Stimulated activated CD8-positive, alpha-beta memory T cell treated with anti-CD3 and anti-CD28 coated beads, Interleukin-15, amount 100 ng/mL, for 1 hour (primary cell): ENCODE results near the gene BOD1L1.
"Not testable (repeated sequence)": the region's sequence is repeated elsewhere in the genome, so short reads cannot be mapped to it uniquely, and the experiment has no call there.

Experiments
- DNase-seq: peaks from one replicate; pipeline ENCODE4 v3.0.0-alpha.2; 2020; ENCODE audit warnings: low read depth

The BOD1L1 gene

GRCh38 chr4:13618212-13618806 lies 9.2 kb downstream of the BOD1L1 start:
- DNase-seq, result no peak

- no peak for DNase-seq
These were observed 9.7 kb downstream of the BOD1L1 start for GRCh38 chr4:13617801-13618200.

DNA sequence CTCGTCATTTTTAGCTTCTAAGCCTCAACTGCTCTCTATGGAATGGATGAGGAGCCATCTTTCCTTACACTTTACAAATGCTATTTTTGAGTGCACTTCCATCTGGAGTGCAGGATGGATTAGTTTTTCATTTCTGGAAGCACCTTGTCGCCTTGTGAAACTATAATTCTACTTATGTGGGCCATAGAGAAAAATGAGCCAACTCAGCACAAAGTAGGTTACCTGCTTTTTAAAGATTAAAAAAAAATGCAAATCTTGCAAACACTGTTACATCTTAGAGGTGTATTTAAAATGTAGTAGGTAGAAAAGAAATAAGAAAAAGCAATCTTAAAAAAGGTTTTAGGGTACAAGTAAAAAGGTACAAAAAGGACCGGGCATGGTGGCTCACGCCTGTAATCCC lies 10.9 kb downstream of the BOD1L1 start:
- no peak for DNase-seq

- no peak for DNase-seq
These were observed 12.4 kb downstream of the BOD1L1 start for GRCh38 chr4:13615161-13615560.

GRCh38 chr4:13612569-13612968 lies 15.0 kb downstream of the BOD1L1 start:
- DNase-seq, result no peak

- no peak for DNase-seq
These were observed 16.2 kb downstream of the BOD1L1 start for GRCh38 chr4:13611283-13611842.

- no peak for DNase-seq
These were observed 22.2 kb downstream of the BOD1L1 start for GRCh38 chr4:13605330-13605729.

DNA sequence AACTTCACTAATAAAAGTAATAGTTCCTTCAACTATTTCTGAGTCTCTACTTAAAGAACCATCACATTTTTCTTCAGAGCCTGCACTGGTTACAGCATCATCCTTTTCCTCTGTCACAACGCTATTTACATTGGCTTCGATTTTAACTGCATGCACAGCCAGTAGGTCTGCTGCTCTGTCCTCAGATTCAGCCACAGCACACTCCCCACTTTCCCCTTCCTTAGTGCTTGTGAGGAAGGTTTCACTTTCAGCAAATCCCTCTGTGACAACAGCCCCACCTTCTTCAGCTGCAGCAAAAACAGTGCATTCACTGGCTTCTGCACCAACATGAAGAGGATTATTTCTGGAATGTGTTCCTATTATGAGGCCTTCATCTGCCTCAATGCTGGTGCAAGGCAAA lies 25.7 kb downstream of the BOD1L1 start:
- no peak for DNase-seq

DNA sequence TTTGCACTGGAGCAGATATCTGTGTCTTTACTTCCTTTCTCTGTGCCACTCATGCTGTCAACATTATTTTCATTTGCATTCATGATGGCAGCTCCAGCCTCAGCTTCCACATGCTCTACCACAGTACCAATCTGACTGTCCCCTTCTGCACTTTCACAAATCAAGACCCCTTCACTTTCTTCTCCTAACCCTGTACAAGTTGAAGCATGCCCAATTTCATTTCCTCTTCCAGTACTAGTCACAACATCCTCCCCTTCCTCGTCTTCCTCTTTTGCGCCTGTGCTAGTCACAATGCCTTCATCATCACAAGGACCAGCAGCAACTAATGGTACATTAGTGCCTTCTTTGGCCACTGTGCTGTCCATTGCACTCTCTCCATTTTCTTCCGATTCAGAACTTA lies 26.5 kb downstream of the BOD1L1 start:
- DNase-seq, result no peak

- DNase-seq, result no peak
These were observed 28.4 kb downstream of the BOD1L1 start for GRCh38 chr4:13599159-13599558.

DNA sequence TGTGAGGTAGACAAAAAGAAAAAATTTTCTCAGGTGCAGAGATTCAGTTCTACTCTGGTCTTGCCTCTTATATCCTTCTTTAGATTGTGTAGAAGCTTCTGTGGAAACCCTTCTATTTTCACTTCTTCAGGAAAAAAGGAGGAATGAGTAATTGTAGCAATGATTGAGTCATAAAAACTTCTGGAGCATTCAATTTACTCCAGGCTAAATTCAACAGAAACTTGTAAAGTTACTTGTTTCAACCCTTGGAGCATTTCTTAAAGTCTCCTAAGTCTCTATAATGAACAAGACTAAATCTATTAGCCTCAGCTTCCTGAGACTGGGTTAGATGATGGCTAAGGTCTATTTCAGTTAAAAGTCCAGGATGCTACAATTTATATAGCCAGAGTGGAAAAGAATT lies 29.9 kb downstream of the BOD1L1 start:
- no peak for DNase-seq

- DNase-seq, result no peak
These were observed 30.4 kb downstream of the BOD1L1 start for GRCh38 chr4:13597141-13597540.

DNA sequence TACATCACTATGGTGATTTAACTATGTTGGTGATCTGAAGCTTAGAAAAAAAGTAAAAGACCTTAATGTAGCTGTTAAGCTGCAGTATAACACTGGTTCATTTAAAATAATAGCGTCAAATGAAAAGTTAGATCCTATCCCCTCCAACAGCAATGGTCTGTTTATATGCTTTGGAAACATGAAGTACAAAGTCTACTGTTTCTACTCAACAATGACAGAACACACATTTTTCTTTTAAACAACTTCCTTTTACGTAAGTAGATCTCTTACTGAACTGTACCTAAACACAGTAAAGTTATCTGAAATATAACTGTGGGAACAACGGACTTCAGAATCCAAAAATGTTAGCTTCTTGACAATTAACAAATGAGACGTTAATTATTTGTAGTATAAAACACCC lies 35.3 kb downstream of the BOD1L1 start:
- no peak for DNase-seq

- no peak for DNase-seq
These were observed 36.8 kb downstream of the BOD1L1 start for GRCh38 chr4:13590766-13591165.

DNA sequence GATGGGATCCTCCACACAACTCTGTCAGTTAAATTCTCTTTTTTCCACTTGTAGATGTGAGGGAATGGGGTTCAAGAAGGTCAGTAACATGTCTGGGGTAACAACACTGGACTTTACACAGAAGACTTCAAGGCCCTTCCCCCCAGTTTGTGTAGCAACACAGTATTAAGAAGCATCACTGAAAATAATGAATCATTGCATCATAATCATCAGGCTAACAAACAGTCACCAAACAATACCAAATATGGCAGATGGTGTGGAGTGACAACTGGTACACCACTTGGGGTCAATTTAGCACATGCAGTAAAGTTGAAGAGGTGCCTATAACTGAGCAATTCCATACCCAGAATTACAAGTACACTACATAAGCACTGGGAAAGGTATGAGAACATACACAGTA lies 38.6 kb downstream of the BOD1L1 start:
- no peak for DNase-seq

DNA sequence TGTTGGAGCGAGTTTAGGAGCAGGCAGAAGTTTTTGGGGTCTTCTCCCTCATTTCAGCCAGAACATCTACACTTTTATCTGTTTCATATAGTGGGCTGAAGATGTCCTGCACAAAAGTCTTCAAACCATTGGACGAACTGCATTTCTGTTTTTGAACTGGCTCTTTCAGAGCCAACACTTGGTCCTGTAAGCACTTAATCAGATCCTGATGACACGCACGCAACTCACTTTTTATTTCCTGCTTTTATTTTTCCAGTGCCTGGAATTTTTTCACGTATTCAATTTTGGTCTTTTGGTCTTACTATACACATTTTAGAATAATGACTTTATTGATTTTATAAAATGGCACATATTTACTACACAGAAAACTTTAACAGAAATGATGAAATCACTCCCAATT lies 43.0 kb downstream of the BOD1L1 start:
- no peak for DNase-seq

- DNase-seq, result no peak
These were observed 47.5 kb downstream of the BOD1L1 start for GRCh38 chr4:13580036-13580435.

DNA sequence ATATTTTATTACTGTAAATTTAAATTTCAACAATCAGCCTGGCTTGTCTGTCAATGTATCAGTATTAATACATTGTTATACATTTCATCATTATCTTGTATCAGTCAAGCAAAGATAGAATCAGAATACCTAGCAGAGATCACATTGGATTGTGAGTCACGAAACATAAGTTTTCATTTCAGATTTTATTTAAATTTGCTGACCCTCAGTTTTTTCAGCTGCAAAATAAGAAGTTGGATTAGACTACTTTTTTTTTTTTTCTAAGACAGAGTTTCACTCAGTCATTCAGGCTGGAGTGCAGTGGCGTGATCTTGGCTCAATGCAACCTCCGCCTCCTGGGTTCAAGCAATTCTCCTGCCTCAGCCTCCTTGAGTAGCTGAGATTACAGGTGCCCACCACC lies 49.9 kb downstream of the BOD1L1 start:
- DNase-seq, result no peak

GRCh38 chr4:13570916-13571315 lies 56.6 kb downstream of the BOD1L1 start:
- no peak for DNase-seq

DNA sequence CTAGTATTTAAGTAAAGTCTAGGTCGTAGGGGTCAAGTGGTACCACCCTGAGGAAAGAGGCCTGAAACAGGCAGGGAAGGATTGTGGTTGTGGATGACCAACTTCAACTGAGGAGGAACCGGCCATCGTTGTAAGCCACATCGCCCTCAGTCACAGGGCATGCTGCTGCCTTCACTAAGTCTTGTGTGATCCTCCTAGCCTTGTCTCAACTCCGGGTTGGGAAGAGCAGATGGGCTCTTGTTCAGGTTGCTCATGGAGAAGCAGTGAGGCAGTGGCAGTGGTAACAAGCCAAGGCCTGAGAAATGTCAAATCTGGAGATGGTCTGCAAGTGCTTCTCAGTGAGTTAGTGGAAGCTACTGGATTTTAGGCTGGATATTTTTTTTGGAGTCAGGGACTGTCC lies 60.4 kb downstream of the BOD1L1 start:
- DNase-seq, result no peak

GRCh38 chr4:13562876-13563275 lies 64.6 kb downstream of the BOD1L1 start:
- DNase-seq, result no peak

GRCh38 chr4:13561673-13562072 lies 65.9 kb downstream of the BOD1L1 start:
- DNase-seq, result no peak

GRCh38 chr4:13560111-13560510 lies 67.4 kb downstream of the BOD1L1 start:
- DNase-seq, result not testable (repeated sequence)

GRCh38 chr4:13559413-13559812 lies 68.1 kb downstream of the BOD1L1 start:
- no peak for DNase-seq
